UCSD-AML1 (cell line): ENCODE data around the gene CACUL1.
A peak's percentile ranks its signal among the peaks of the same experiment; 100 is the strongest.
"Not testable (repeated sequence)": the region's sequence is repeated elsewhere in the genome, so short reads cannot be mapped to it uniquely, and the experiment has no call there.

ENCODE experiments used
- DNase-seq: peaks from one replicate; lab custom pipeline; 2025; ENCODE audit not compliant: unreplicated experiment; lab: John Stamatoyannopoulos, UW

CACUL1 gene

DNA sequence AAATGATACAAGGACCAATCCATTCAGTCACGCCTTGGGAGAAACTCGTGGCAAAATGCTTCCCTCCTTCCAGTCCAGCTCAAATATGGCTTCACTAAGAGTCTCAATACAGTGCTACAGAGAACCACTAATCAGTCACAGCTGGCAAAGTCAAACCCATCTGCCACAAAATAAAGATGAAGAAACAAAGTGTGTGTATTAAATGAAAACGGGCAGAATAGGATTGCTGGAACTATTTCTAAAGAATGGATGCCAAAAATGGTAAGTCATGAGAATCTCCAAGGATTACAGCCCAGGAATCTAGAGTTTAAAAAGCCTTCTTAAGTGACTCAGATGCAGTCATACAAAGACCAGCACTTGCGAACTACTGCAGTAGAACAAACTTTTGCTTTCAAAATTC is 61.9 kb downstream of the CACUL1 start:
- DNase-seq: no peak

DNA sequence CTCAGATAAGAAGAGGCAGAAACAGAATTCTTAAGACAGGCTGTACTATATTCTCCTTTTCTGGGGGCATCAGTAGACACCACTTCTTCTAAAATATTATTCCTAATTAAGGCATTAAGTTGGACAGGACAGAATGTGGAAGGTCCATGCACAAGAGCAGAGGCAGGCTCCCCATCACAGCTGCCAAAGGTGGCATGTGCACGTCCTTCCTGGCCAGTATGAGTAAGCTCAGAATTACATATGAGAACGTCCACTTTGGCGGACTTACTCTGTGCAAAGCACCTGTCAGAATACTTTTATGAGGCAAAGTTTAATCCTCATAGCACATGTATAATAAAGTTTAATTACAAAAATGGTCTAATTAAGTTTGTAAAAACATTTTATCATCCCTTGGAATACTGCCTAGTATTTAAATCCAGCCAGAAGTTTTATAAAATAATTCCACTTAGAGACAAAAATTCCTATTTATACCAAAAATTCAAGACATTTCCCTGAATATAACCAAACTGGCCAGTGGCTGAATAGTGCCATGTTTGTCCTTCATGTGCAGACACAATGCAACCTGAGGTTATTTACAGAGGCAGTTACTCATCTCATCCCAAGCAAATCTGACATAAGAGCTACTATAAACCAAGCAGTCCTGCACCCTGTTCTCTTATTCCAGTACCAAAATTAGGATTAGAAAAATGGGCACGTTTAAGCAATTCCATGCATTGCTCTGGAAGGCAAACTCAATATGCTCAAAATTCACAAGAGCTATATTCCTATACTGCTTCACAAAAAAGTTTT is 65.5 kb downstream of the CACUL1 start:
- no peak for DNase-seq

DNA sequence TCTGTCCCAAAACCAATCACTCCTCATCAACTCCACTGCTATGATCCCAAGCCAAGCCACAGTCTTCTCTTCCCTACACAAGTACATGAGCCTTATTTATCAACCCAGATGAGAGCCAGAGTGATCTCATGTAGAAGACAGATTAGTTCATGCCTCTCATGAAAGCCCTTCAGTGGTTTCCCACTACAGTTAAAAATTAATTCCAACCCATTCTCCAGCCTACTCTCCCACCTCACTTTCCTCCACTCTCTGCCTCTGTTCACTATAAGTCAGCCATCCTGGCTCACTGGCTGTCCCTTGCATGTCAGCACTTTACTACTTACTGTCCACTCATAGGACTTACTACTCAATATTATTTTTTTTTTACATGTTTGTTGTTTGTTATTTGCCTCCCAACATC is 67.3 kb downstream of the CACUL1 start:
- DNase-seq: no peak

DNA sequence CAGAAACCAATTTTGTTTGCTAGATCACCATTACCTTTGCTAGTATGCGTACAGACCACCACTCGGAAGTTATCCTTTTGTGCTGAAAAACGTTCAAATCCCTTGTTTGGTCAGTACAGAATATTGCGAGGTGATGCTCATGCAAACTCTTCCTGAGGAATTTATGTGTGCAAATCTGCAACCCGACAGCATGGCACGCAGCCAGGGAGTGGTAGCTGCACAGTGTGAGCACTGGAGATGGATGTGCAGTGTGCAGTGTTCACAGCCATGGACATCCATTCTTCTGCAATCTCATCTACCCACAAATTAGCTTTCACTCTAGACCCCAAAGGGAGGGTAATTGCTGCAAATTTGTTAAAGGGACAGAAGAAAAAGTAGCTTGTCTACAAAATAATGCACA is 72.2 kb downstream of the CACUL1 start:
- no peak for DNase-seq

DNA sequence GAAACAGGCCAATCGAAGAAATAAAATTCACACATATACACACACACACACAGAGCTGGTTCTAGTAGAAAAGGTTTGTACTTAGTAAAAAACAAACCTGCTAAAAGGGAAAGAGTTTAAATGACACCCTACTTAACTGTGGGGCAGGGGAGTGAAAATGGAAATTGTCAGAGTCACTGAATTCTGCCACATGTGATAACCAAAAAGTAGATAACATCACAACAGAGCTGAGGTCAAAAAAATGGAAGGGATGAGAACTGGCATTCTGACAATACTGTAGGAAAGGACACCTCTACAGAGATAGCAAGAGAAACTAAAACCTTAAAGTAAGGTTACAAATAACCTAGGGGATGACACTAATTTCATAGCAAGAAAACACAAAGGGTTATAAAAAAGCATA is 74.6 kb downstream of the CACUL1 start:
- no peak for DNase-seq

DNA sequence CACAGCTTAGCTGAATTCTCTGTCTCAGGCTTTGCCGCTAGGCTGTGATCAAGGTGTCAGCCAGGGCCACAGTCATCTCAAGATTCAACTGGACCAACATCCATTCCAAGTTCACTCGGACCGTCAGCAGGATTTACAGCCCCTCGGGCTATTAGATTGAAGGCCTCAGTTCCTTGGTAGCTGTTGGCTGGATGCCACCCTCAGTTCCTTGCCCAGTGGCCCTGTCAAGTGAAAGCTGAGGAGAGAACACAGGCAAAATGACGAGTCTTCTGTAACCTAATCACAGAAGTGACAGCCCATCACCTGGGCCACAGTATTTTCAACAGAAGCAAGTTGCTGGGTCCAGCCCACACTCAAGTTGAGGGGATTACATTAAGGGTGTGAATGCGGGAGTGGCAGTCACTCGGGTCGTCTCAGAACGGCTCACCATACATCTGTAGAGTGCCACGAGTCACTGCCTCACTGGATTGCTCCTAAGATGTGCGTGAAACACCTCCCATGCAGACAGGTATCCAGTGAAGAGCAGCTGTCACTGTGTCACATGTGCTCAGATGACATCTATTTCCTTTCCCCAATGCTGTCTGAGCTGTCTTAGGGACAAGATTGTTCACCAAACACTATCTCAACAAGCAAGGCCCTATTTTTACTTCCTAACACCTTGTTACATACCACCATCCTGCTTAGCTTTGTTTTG is 80.4 kb downstream of the CACUL1 start:
- DNase-seq: no peak

DNA sequence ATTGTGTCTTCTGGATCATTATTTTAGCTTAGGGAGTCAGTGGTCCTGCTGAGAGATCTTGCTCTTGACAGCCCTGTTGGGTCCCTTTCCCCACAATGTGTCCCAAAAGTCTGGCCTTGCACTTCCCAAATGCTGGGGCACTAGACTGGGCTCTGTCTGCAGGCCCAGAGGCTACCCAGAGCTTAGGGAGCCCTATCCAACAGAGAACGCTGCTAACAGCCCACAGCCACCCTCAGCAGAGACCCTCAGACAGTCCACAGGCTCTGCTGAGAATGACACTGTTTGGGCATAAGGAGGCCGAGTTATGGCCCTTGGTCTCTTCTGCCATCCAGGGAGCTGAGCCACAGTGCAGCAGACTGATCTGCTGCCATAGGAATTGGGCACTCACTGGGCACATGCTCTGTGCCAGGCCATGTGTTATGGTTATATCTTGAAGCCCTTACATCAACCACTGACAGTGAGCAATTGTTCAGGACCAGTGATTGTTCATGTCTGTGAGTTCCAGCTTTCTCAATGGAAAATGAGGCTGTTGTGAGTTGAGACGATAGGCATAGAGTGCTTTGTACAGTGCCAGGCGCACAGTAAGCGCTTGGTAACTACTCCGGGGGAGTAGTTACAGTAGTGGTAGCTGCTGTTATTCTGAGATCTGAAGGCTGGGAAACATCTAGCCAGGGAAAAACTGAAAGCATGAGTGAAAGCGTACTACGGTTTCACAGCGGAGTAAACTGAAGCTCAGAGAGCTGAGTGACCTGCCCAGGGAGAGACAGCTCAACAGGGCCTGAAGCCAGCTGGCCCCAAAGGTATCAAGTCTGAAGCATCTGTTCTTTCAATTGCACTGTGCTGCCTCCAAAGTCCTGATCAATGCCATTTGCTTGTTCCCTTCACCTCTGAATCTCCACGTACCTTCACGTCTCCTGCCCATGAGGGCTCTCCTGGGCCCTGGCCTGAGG is 81.7 kb downstream of the CACUL1 start:
- DNase-seq: no peak

DNA sequence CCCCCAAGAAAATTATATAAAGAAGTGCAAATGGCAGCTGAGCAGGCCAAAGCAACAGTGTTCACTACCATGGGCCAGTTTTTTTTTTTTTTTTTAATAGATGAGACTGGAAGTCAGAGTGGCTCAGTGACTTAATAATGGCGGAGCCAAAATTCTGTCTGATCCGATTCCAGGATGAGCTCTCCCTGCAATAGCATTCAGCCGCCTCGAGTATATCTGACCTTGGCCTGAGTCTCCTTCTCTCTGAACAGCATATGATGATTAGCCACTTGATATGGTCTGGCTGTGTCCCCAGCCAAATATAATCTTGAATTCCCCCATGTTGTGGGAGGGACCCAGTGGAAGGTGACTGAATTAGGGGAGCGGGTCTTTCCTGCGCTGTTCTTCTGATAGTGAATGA is 82.6 kb downstream of the CACUL1 start:
- no peak for DNase-seq

DNA sequence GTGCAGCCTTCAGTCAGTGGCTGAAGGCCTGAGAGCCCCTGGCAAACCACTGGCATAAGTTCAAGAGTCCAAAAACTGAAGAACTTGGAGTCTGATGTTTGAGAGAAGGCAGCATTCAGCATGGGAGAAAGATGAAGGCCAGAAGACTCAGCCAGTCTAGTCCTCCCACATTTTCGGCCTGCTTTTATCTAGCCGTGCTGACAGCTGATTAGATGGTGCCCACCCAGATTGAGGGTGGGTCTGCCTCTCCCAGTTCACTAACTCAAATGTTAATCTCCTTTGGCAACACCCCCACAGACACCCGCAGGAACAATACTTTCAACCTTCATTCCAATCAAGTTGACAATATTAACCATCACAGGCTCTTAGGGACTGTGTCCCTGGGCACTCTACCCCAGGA is 83.5 kb downstream of the CACUL1 start:
- not testable (repeated sequence) for DNase-seq

DNA sequence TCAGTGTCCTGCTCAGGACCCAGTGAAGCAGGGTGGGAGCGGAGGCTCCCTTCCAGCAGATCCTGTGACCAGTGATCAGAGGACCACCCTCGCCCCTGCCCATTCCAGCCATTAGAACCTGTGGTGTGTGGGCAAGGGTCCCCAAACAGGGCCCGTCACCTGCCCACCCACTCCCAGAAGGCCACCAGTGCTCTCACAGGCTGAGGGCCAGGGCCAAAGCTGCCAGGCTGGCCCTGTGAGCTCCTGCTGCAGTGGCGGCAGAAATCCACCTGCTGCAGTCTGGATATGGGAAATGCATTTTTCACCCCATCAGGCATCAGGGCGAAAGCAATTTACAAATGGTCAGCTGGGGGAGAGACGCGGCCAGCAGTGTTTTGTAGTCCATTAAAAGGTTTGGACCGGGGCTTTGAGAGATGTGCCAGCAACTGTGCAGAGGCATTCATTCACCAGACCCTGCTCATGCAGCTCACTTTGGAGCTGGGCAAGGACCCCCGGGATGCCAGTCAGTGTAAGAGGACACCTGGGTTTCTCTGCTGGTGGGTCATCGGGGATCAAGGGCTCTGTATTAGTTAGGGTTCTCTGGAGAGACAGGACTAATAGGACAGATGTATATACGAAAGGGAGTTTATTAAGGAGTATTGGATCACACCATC is 84.2 kb downstream of the CACUL1 start:
- DNase-seq: no peak

DNA sequence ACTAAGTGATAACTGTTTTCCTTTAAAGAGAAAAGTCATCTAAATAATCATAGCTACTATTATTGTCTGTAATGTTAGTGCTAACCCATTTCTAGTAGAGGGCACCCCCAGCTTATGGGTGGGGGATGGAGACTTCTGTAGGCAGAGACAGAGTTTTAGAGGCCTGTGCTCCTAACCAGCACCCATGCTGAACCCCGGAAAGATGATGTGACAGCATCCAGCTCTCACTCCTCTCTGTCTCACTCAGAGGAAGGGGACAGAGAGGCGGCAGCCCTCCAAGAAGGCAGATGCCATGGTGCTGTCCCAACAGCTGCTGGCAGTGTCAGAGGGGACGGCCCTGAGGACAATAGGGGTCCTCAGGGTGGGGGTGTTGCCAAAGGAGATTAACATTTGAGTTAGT is 84.9 kb downstream of the CACUL1 start:
- DNase-seq: no peak

DNA sequence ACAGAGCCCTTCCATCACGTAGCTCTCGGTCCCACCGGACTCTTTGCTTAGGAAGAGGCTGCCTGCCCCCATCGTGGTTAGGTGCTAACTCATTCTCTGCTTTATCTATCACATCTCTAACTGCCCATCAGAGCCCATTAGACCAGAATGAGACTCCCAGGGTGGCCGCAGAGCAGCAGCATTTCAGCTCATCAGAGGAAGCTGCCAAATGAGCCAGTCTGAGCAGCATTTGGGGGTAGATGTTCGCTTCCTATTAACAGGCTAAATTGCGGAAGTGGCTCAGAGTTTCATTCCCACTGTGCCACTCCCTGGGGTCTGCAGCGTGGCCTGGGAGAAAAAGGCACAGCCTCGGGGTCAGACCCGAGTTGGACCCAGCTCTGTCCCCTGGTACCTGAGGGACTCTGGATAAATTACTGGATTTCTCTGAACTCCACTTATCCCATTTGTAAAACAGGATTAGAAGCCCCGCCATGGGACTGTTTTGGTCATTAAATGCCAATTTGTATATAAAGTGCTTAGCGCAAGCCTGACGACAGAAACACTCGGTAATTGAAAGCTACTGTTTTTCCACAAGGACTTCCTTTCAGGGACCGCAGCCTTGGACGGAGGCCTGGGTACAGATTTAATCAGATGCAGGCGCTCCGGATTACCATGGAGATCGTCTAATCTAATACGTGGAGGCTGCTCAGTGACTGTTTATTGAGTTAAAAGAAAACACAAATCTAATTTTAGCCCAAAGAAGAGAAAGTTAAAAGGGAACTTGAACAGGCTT is 85.6 kb downstream of the CACUL1 start:
- DNase-seq: peak; percentile 32

DNA sequence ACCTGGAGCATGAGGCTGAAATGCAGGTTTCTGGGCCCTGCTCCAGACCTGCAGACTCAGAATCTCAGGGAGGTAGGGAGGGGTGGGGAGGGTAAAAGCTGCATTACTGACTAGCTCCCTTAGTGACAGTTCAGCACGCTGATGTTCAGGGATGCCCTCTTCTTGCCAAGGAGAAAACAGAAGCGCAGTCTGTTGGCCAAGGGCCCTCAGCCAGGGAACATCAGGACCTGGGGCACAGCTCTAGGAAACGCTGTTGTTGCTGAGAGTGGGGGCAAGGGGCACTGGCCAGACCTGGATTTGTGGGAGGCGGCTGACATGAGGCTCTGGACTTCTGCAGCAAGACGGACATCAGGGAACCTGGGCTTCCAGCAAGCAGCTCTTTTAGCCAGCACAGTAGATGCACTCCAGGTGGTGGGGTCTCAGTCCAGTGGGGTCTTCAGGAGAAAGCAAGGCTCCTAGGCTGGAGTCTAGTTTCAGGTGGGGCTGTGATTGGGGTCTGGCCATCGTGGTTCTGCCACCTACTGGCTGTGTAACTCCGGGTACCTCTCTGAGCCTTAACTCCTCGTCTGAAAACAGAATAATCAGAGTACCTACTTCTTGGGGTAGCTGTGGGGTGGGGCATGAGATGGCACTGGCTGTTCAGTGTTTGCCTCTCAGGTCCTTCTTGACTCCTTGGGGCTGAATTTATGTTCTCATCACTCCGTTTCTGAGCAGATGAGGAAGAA is 86.4 kb downstream of the CACUL1 start:
- no peak for DNase-seq

DNA sequence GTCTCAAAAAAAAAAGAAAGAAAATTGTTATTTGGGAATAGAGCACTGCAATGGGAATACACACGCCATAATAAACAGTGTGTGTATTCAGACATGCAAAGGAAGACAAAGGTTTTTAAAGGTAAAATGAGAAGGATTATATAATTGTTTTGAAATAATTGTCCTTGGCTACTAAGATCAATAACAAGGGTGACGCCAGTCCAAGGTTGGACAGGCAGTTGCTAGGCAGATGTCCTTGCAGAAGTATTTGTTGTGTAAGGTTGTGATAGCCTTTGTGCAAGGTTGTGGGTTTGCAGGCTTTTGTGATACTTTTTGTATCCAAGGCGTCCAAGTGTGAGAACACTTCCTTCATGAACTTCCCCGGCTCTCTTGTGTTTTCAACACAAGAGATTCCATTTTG is 87.0 kb downstream of the CACUL1 start:
- no peak for DNase-seq

DNA sequence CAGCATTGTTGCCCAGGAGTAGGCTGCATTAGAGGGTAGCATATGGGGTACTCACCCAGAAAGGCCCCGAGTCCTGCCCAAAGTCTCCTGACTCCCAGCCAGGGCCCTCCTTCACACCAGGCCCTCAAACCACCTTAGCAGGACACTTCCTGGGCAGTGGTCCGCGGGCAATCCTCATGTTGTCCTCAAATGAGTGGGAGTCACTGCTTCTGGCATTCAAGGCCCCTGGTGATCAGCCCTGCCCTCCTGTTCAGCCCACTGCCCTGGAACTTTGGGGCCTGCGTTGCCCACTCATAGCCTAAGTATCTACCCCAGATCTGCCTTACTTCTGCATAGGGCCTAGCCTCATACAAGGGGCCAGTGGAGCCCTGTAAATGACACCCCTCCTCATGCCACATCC is 88.4 kb downstream of the CACUL1 start:
- no peak for DNase-seq

DNA sequence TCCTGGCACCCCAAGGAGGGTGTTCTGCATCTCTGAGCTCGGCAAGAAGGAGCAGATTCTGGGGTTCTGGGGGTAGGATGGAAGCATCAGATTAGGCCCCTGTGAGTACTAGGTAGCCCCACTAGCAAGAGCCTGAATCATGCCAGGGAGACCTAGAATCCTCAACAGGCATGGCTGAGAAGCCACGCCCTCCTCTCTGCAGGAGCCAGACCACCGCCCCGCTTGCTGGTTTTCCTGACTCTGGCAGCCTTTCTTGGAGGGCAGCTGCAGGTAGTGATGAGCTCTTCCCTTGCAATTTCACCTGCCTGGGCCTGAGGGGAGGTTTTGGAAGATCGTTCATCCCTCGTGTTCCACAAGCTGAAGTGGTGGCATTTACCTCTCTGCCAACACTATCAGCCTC is 90.4 kb downstream of the CACUL1 start:
- DNase-seq: no peak

DNA sequence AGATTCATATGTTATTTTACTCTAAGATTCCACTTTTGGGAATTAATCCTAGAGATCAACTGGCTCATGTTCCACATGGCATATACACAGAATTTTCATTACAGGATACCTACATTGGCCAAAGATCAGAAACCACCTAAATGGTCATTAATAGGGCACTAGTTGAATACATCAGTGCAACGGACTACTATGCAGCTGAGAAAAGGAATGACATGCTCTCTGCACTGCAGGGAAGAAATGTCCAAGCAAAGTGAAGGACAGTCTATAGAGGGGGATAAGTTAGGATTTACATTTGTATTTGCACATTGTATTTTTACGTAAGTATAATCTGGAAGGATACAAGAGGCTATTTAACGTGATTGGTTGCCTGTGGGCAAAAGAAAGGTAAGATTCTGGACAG is 91.6 kb downstream of the CACUL1 start:
- DNase-seq: no peak

DNA sequence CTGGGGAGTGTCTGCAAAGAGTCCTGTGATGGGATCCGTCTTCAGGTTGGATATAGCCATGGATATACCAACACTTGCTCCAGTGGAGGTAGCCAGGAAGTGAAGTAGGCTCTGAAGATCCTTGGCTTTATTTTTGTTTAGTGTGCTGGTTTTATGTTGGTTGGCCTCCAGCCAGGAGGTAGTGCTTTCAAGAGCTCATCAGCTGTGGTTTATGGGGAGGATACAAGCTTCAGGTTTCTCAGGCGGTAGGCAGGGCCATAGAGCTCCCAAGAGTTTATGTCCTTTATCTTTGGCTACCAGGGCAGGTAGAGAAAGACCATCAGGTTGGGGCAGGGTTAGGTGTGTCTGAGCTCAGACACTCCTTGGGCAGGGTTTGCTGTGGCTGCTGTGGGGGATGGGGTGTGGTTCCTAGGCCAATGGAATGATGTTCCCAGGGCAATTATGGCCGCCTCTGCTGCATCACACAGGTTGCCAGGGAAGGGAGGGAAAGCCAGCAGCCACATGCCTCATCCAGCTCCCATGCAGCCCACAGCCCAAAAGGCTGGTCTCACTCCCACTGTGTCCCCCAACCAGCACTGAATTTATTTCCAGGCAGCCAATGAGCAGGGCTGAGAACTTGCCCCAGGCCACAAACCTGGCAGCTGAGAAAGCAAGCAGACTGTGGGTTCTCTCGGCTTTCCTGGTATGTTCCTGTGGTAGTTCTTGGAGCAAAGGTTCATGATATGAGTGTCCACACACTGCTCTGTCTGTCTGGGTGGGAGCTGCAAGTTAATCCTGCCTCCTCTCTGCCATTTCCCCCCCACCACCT is 92.3 kb downstream of the CACUL1 start:
- DNase-seq: no peak

DNA sequence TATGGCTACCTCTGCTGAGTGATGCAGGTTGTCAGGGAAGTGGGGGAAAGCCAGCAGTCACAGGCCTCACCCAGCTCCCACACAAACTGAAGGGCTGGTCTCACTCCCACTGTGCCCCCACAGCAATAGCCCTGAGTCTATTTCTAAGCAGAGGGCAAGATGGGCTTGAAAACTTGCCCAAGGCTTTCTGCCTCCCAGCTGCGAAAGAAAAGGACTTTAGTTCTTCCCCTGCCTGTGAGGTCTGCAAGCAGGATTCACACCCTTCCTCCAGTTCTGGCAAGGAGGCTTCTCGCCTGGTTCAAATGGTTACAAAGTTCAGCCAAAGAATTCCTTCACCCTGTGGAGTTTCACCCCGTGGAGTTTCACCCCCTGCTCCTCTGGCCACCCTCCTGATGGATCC is 96.0 kb downstream of the CACUL1 start:
- no peak for DNase-seq
